DND-41 (cell line): ENCODE measurements around the gene PTPRD.
A peak's percentile ranks its signal among the peaks of the same experiment; 100 is the strongest.

Source experiments
- ATAC-seq: fragments of 200-7000 bp; cut with Tn5 transposase; 3 replicates; pipeline ENCODE4 v1.9.1; 2021; ENCODE audit warnings: low read depth; ENCODE audit not compliant: insufficient read depth
- DNase-seq: peaks from one replicate; pipeline ENCODE4 v3.0.0-alpha.2; 2020
- H2AFZ ChIP-seq: 2 replicates; pipeline ENCODE4 v1.6.0; 2012; ENCODE audit warnings: low read depth, low read length
- H3K27ac ChIP-seq: 2 replicates; pipeline ENCODE4 v1.5.1; 2012; ENCODE audit warnings: low read length, inconsistent platforms
- H3K27me3 ChIP-seq: fragments of 200-600 bp; sonication (generic); 2 replicates; pipeline ENCODE4 v1.6.0; 2012; ENCODE audit warnings: low read length, mild to moderate bottlenecking, inconsistent platforms; ENCODE audit not compliant: insufficient read depth, poor library complexity
- H3K36me3 ChIP-seq: 2 replicates; pipeline ENCODE4 v1.5.1; 2012; ENCODE audit warnings: low read length, inconsistent platforms; ENCODE audit not compliant: insufficient read depth
- H3K4me1 ChIP-seq: 2 replicates; pipeline ENCODE4 v1.5.1; 2012; ENCODE audit warnings: mild to moderate bottlenecking, low read length; ENCODE audit not compliant: insufficient read depth
- H3K4me2 ChIP-seq: 2 replicates; pipeline ENCODE4 v1.6.0; 2012; ENCODE audit warnings: mild to moderate bottlenecking, moderate library complexity, low read length, inconsistent platforms; ENCODE audit not compliant: insufficient read depth
- H3K4me3 ChIP-seq, 2 experiments: fragments of 200-600 bp in 1 of 2; shearing (Covaris generic) in 1 of 2; 2 replicates each; pipeline ENCODE4 v1.5.1; 2012 to 2016; ENCODE audit warnings: inconsistent platforms in 2 of 2, low read length in 2 of 2, mild to moderate bottlenecking in 2 of 2, low read depth in 1 of 2, moderate library complexity in 1 of 2
- H3K79me2 ChIP-seq: 2 replicates; pipeline ENCODE4 v1.6.0; 2012; ENCODE audit warnings: low read length, inconsistent platforms; ENCODE audit not compliant: insufficient read depth
- H3K9ac ChIP-seq: 2 replicates; pipeline ENCODE4 v1.6.0; 2012; ENCODE audit warnings: low read depth, mild to moderate bottlenecking, inconsistent platforms, low read length, moderate library complexity
- H3K9me3 ChIP-seq: 2 replicates; pipeline ENCODE4 v1.5.1; 2012; ENCODE audit warnings: low read length, moderate library complexity, mild to moderate bottlenecking, inconsistent platforms; ENCODE audit not compliant: insufficient read depth, severe bottlenecking
- H4K20me1 ChIP-seq: 2 replicates; pipeline ENCODE4 v1.6.0; 2012; ENCODE audit warnings: low read length; ENCODE audit not compliant: insufficient read depth
- CTCF ChIP-seq: IDR thresholded peaks from 2 replicates; pipeline ENCODE4 v1.5.1; 2012; ENCODE audit warnings: borderline replicate concordance, low read length, moderate library complexity, mild to moderate bottlenecking; ENCODE audit not compliant: poor library complexity, severe bottlenecking; ENCODE audit errors: extremely low read depth
- EZH2 ChIP-seq: IDR thresholded peaks from 3 replicates; pipeline ENCODE4 v1.6.1; 2012; ENCODE audit warnings: borderline replicate concordance, low read depth, mild to moderate bottlenecking, moderate library complexity, low read length, inconsistent platforms; ENCODE audit not compliant: severe bottlenecking

The PTPRD gene

DNA sequence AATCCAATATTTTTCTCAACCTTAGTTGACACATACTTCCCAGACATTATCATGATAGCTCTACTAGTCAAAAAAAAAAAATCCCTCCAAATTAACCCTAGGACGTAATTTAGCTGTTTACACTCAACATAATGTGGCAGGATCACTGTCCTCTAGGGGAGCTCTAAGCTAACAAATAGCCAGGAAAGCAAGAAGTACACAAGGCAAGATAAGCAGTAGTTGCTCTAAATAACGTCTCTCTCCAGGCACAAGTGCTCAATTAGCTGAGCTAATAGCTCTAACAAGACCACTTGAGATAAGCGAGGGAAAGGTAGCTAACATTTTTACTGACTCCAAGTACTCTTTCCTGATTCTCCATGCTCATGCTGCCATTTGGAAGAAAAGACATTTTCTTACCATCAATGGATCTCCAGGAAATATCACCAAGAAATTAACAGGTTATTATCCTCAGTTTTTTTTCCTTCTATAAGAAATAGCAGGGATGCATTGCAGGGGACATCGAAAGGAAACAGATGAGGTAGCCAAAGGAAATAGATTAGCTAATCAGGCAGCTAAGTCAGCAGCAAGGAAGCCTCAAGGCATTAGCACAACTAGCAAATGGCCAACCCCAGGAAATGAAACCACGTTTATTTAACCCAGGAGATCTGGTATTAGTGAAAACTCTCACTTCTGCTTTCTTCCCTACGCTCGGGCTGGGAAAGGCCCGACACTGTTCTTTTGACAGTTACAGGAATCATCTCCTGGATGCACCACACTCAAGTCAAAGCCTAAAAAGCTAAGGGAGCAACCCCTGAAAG, 614.1 kb downstream of the PTPRD start:
- no peaks in the 10 kb centered on the region for H3K9me3 ChIP-seq
- H4K20me1 ChIP-seq, result no peaks in the 10 kb centered on the region
- no peaks in the 10 kb centered on the region for H3K4me1 ChIP-seq
- no peak overlapping the region for H3K4me2 ChIP-seq
- TF ChIP-seq EZH2, result no peak
- TF ChIP-seq CTCF, result peak; percentile 46
- DNase-seq, result no peak
- H3K9ac ChIP-seq, result no peak overlapping the region
- H3K27me3 ChIP-seq, result no peaks in the 10 kb centered on the region
- no peak overlapping the region for H2AFZ ChIP-seq
- H3K36me3 ChIP-seq, result no peaks in the 10 kb centered on the region
- no peak overlapping the region for H3K4me3 ChIP-seq
- H3K79me2 ChIP-seq, result no peaks in the 10 kb centered on the region
- H3K27ac ChIP-seq, result no peak overlapping the region
- ATAC-seq, result no peak

GRCh38 chr9:9997585-9997984, 615.2 kb downstream of the PTPRD start:
- Histone ChIP-seq H3K27ac (no peak overlapping the region), H3K36me3 (no peaks in the 10 kb centered on the region), H3K4me2 (no peak overlapping the region), H3K27me3 (no peaks in the 10 kb centered on the region), H4K20me1 (no peaks in the 10 kb centered on the region), H3K79me2 (no peaks in the 10 kb centered on the region), H3K9me3 (no peaks in the 10 kb centered on the region), H3K9ac (no peak overlapping the region), H2AFZ (no peak overlapping the region), H3K4me1 (no peaks in the 10 kb centered on the region), H3K4me3 (no peak overlapping the region)
- ATAC-seq (no peak), DNase-seq (no peak)
- no peak for TF ChIP-seq CTCF
- no peak for TF ChIP-seq EZH2

GRCh38 chr9:9996259-9996658, 616.5 kb downstream of the PTPRD start:
- H3K36me3 ChIP-seq, result no peaks in the 10 kb centered on the region
- H3K4me1 ChIP-seq, result no peaks in the 10 kb centered on the region
- DNase-seq, result no peak
- TF ChIP-seq EZH2 (no peak), CTCF (no peak)
- H3K4me2 ChIP-seq, result no peak overlapping the region
- no peaks in the 10 kb centered on the region for H3K27me3 ChIP-seq
- no peaks in the 10 kb centered on the region for H3K79me2 ChIP-seq
- ATAC-seq, result no peak
- H3K9me3 ChIP-seq, result no peaks in the 10 kb centered on the region
- no peaks in the 10 kb centered on the region for H4K20me1 ChIP-seq
- no peak overlapping the region for H2AFZ ChIP-seq
- H3K9ac ChIP-seq, result no peak overlapping the region
- no peak overlapping the region for H3K4me3 ChIP-seq
- H3K27ac ChIP-seq, result no peak overlapping the region

DNA sequence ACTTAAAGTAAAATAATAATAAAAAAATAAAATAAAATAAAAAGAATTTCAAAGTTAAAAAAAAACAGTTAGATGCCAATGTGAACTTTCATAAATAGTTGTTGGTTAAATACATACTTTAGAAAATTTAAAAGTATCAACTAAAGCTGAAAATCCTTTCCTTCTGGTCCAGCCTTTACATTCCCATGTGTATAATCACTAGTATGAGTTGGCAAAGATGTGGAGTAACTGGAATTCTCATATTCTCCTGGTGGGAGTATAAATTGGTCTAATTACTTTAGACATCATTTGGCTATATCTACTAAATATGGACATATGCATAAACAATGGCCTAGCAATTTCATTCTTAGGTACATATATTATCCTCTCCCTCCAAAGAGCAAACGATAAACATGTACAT, 619.9 kb downstream of the PTPRD start:
- Histone ChIP-seq H3K27me3 (no peaks in the 10 kb centered on the region), H3K36me3 (no peaks in the 10 kb centered on the region), H3K4me2 (no peak overlapping the region), H3K9me3 (no peaks in the 10 kb centered on the region), H3K4me3 (no peak overlapping the region), H3K4me1 (no peaks in the 10 kb centered on the region), H3K9ac (no peak overlapping the region), H3K27ac (no peak overlapping the region), H2AFZ (no peak overlapping the region), H4K20me1 (no peaks in the 10 kb centered on the region), H3K79me2 (no peaks in the 10 kb centered on the region)
- DNase-seq (no peak), ATAC-seq (no peak)
- no peak for TF ChIP-seq CTCF
- no peak for TF ChIP-seq EZH2
